Activated T-helper 1 cell treated with anti-CD3 and anti-CD28 coated beads, Interleukin-2, amount 50 U/mL, for 16 hours (primary cell): ENCODE data around the gene R3HDM2.
"Not testable (repeated sequence)": the region's sequence is repeated elsewhere in the genome, so short reads cannot be mapped to it uniquely, and the experiment has no call there.

Experiments used
- DNase-seq, 2 donors: peaks; one replicate each; pipeline ENCODE4 v3.0.0-alpha.2; 2020; ENCODE audit warnings: low read depth in 1 of 2, low spot score in 1 of 2

The R3HDM2 gene

GRCh38 chr12:57384478-57384877 is 46.4 kb downstream of the R3HDM2 start:
- DNase-seq: no peak

- no peak for DNase-seq
Measured at GRCh38 chr12:57381693-57382220, 49.1 kb downstream of the R3HDM2 start.

- no peak for DNase-seq
Measured at GRCh38 chr12:57380300-57380699, 50.5 kb downstream of the R3HDM2 start.

- no peak for DNase-seq
Measured at GRCh38 chr12:57377103-57377840, 53.6 kb downstream of the R3HDM2 start.

DNA sequence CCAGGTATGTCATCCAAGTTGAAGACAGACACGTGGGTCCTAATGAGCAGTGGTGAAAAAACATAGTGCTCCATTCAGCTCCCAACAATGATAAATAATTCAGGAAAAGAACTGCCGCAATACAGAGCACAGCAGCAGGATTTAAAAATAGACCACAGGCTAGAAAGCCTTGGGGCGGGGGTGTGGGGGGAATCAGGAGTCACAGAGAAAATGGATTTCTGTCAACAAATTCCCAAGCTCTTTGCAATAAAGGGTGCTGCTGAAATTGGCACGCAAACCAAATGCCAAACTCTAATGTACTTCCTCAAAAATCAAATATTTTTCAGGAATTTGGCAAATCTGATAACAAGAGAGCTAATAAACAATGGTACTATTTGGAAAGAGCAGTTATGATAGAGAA is 58.6 kb downstream of the R3HDM2 start:
- no peak for DNase-seq

DNA sequence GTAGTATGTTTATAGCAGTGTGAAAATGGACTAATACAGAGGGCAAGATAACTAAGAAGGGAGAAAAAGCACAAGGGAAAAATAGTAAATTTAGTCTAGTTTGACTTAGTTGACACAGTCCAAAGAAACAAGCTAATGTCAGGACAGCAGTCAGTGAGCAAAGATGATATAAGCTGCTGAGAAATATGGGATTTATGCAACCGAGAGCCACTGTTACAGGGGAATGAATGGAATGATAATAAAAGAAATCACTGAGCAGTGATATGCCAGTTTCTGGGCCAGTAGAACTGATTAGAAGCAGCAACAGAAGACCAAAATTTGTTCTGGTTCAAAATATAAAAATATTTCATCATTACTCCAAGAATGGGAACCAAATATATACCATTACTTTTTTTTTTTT is 60.1 kb downstream of the R3HDM2 start:
- no peak for DNase-seq

DNA sequence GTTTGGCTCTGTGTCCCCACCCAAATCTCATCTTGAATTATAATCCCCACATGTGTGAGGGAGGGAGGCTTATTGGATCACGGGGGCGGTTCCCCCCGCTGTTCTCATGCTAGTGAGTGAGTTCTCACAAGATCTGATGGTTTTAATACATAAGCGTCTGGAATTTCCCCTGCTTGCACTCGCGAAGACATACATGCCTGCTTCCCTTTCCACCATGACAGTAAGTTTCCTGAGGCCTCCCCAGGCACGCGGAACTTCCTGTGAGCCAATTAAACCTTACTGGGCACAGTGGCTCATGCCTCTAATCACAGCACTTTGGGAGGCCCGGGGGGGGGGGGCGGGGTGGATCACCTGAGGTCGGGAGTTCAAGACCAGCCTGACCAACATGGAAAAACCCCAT is 60.8 kb downstream of the R3HDM2 start:
- DNase-seq: no peak

- DNase-seq: no peak
Measured at GRCh38 chr12:57369202-57369601, 61.6 kb downstream of the R3HDM2 start.

GRCh38 chr12:57368349-57369095 is 62.3 kb downstream of the R3HDM2 start:
- no peak for DNase-seq

- DNase-seq: no peak
Measured at GRCh38 chr12:57367121-57367520, 63.7 kb downstream of the R3HDM2 start.

DNA sequence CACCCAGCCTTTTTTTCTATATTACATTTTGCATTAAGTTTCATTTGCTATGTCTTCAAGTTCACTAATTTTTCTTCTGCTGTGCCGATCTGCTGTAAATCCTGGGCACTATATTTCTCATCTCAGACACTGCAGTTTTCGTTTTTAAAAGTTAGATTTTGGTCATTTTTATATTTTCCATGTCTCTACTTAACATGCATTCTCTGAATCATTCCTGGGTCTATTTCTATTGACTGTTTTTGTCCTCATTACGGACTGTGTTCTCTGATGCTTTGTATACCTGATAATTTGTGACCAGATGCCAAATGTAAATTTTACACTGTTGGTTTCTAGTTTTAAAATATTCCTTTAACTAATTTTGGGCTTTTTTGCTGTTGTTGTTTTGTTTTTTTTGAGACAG is 64.5 kb downstream of the R3HDM2 start:
- DNase-seq: no peak

GRCh38 chr12:57364156-57364555 is 66.7 kb downstream of the R3HDM2 start:
- DNase-seq: not testable (repeated sequence)

GRCh38 chr12:57360468-57360867 is 70.4 kb downstream of the R3HDM2 start:
- no peak for DNase-seq

DNA sequence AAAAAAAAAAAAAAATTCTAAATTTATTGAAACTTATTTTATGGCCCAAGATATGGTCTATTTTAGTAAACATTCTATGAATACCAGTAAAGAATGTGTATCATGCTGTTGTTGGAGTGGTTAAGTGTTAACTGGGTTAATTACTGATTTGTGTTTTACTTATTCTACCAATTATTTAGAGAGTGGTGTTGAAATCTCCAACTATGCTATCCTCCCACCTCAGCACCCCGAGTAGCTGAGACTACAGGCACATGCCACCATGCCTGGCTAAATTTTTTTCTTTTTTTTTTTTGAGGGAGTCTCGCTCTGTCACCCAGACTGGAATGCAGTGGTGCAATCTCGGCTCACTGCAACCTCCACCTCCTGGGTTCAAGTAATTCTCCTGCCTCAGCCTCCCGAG is 72.2 kb downstream of the R3HDM2 start:
- DNase-seq: no peak

- no peak for DNase-seq
Measured at GRCh38 chr12:57355734-57356133, 75.1 kb downstream of the R3HDM2 start.

DNA sequence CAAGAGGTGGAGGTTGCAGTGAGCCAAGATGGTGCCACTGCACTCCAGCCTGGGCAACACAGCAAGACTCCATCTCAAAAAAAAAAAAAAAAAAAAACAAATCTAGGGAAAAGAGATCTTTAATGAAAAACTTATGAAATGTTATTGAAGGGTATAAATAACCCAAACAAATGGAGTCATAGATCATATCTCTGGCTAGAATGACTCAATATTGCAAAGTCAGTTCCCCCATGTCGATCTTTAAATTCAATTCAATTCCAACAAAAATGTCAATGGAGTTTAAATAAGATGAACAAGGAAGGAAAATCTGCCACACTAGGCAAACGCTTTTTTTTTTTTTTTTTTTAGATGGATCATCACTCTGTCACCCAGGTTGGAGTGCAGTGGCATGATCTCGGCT is 78.7 kb downstream of the R3HDM2 start:
- no peak for DNase-seq

DNA sequence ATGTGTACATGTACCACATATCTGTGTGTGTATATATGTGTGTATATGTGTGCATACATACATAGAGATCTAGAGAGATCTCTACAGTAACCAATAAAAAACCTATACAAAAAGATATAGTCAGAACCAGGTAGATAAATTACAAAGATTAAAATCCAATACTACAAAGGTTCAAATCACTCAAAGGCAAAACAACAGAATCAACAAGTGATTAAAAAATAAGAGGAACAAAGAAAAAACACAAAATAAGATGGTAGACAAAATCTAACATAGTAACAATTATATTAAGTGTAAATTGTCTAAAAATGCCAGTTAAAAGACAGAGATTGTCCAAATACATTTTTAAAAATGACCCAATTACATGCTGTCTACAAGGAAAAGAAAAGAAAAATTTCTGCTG is 83.6 kb downstream of the R3HDM2 start:
- DNase-seq: no peak

GRCh38 chr12:57343703-57344378 is 87.0 kb downstream of the R3HDM2 start:
- DNase-seq: no peak

GRCh38 chr12:57342207-57342691 is 88.6 kb downstream of the R3HDM2 start:
- DNase-seq: no peak

DNA sequence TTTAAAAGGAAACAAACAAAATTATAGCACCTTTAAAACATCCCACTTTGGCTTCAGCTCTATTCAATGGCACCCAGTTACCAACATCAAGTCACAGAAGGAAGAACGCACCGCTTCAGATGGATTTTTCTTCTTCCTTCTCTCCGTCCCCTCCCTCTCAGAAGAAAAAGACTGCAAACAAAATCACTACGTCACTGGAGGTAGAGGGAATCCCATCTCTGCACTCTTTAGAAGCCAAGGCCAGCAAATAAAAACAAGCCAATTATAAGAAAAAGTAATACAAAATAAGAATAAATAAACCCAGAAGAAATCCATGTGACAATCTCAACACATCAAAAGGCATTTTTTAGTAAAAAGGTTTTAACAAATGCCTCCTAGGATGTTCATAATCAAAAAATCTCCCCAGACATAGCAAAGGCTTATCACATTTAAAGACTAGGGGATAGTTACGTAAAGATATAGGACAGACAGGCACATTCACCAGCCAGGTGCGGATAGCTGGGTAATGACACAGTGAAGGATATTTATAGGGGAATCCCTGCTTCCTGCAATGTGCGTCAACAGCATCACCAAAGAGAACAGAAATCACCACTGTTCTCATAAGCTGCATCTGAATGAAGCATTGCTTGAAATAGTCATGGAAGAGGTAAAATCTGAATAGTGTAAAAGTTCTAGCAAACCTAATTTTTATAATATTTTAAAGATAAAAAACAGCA is 89.4 kb downstream of the R3HDM2 start:
- no peak for DNase-seq

GRCh38 chr12:57340104-57340503 is 90.7 kb downstream of the R3HDM2 start:
- no peak for DNase-seq
